Endothelial cell of umbilical vein (primary cell): ENCODE measurements around the gene BLM. TPM values are rescaled to one million over a fixed set of nuclear protein-coding genes. Genes with fewer than 3 reads are reported as not detected.

Source experiments
- BruUV-seq: library from RNA; stranded (reverse); fragments of 400-500 nt; replicated peaks from 2 replicates; lab custom pipeline; 2021; lab: Mats Ljungman, UMichigan
- CTCF ChIA-PET: fragments of 300-600, 350-600 bp; sonication (Branson Sonifier 250); formaldehyde crosslinking; loops from one replicate; lab custom pipeline; 2021; ENCODE audit warnings: antibody characterized with exemption, inconsistent platforms; lab: Charles Lee
- POLR2A ChIA-PET: fragments of 300-600, 350-600 bp; sonication (Branson Sonifier 250); formaldehyde crosslinking; loops from one replicate; lab custom pipeline; 2021; ENCODE audit warnings: antibody characterized with exemption, inconsistent platforms; lab: Charles Lee
- DNase-seq: peaks from one replicate; pipeline ENCODE4 v3.0.0-alpha.2; 2011; ENCODE audit warnings: low read depth, low spot score
- FAIRE-seq: peaks from 2 replicates; lab custom pipeline; 2011; peaks lifted over from hg19 to GRCh38; lab: Jason Lieb, UNC
- H2AFZ ChIP-seq: 2 replicates; pipeline ENCODE4 v1.6.0; 2012; ENCODE audit warnings: low read depth, low read length, control low read depth, inconsistent platforms
- H3K27ac ChIP-seq: 2 replicates; pipeline ENCODE4 v1.5.1; 2011; ENCODE audit warnings: low read depth, mild to moderate bottlenecking, control low read depth, low read length, moderate library complexity; ENCODE audit not compliant: insufficient read depth
- H3K27me3 ChIP-seq, 2 experiments: 2 replicates each; pipeline versions ENCODE4 v1.6.0 to v1.6.1; 2011; ENCODE audit warnings: low read length in 2 of 2, mixed read lengths in 1 of 2; ENCODE audit not compliant: control insufficient read depth in 2 of 2, insufficient read depth in 2 of 2
- H3K36me3 ChIP-seq, 2 experiments: 2 replicates in 1 of 2; 3 replicates in 1 of 2; pipeline ENCODE4 v1.5.1; 2011; ENCODE audit warnings: low read length in 2 of 2, mild to moderate bottlenecking in 1 of 2, moderate library complexity in 1 of 2; ENCODE audit not compliant: control insufficient read depth in 2 of 2, insufficient read depth in 2 of 2; ENCODE audit errors: extremely low read depth in 1 of 2
- H3K4me1 ChIP-seq: 3 replicates; pipeline ENCODE4 v1.5.1; 2011; ENCODE audit warnings: mild to moderate bottlenecking, low read length; ENCODE audit not compliant: control insufficient read depth, insufficient read depth; ENCODE audit errors: extremely low read depth
- H3K4me2 ChIP-seq: 2 replicates; pipeline ENCODE4 v1.6.1; 2011; ENCODE audit warnings: low read length, control low read depth, mixed read lengths; ENCODE audit not compliant: insufficient read depth
- H3K4me3 ChIP-seq, 3 experiments: fragments of 200-600 bp in 1 of 3; sonication (generic), shearing (Covaris generic) in 1 of 3; replicated peaks in 1 of 3; 2 replicates each; pipeline ENCODE4 v1.5.1; 2011 to 2016; ENCODE audit warnings: control low read depth in 3 of 3, low read length in 3 of 3, mild to moderate bottlenecking in 2 of 3, inconsistent platforms in 1 of 3, low read depth in 1 of 3, moderate library complexity in 1 of 3; ENCODE audit not compliant: insufficient read depth in 1 of 3
- H3K79me2 ChIP-seq: 2 replicates; pipeline ENCODE4 v1.6.0; 2012; ENCODE audit warnings: low read length, inconsistent platforms; ENCODE audit not compliant: control insufficient read depth, insufficient read depth
- H3K9ac ChIP-seq: replicated peaks from 2 replicates; pipeline ENCODE3; 2011; ENCODE audit warnings: low read length, control low read depth; ENCODE audit not compliant: insufficient read depth; ENCODE audit errors: extremely low read depth
- H3K9me1 ChIP-seq: replicated peaks from 3 replicates; pipeline ENCODE4 v1.6.0; 2011; ENCODE audit warnings: mild to moderate bottlenecking, low read length; ENCODE audit not compliant: control insufficient read depth, insufficient read depth; ENCODE audit errors: extremely low read depth
- H3K9me3 ChIP-seq: replicated peaks from 2 replicates; pipeline ENCODE4 v1.5.1; 2012; ENCODE audit warnings: low read length, inconsistent platforms; ENCODE audit not compliant: control insufficient read depth, insufficient read depth
- H4K20me1 ChIP-seq: replicated peaks from 2 replicates; pipeline ENCODE3; 2011; ENCODE audit warnings: mild to moderate bottlenecking, low read length; ENCODE audit not compliant: control insufficient read depth, insufficient read depth; ENCODE audit errors: extremely low read depth
- EZH2 ChIP-seq: IDR thresholded peaks from 2 replicates; pipeline ENCODE4 v1.6.1; 2012; ENCODE audit warnings: borderline replicate concordance, low read depth, mild to moderate bottlenecking, moderate library complexity, low read length, inconsistent platforms; ENCODE audit not compliant: severe bottlenecking
- FOS ChIP-seq: IDR thresholded peaks from 2 replicates; pipeline ENCODE4 v1.6.1; 2011; ENCODE audit warnings: mild to moderate bottlenecking, low read length, moderate library complexity, borderline replicate concordance; ENCODE audit not compliant: insufficient read depth
- GATA2 ChIP-seq: IDR thresholded peaks from 2 replicates; pipeline ENCODE4 v1.7.0; 2011; ENCODE audit warnings: low read depth, mild to moderate bottlenecking, moderate library complexity, mixed read lengths, low read length; ENCODE audit not compliant: insufficient read length, insufficient read depth
- JUN ChIP-seq: IDR thresholded peaks from 2 replicates; pipeline ENCODE4 v1.6.1; 2011; ENCODE audit warnings: borderline replicate concordance, low read depth; ENCODE audit not compliant: insufficient read length, insufficient read depth
- MYC ChIP-seq: IDR thresholded peaks from one replicate; pipeline ENCODE4 v1.6.1; 2011; ENCODE audit warnings: mild to moderate bottlenecking, low read depth, low read length
- POLR2A ChIP-seq: IDR thresholded peaks from 2 replicates; pipeline ENCODE4 v1.6.1; 2012; ENCODE audit warnings: low read depth, mild to moderate bottlenecking, control low read depth, low read length
- POLR2AphosphoS5 ChIP-seq: IDR thresholded peaks from 2 replicates; pipeline ENCODE4 v1.6.1; 2012; ENCODE audit warnings: low read depth, mild to moderate bottlenecking, control low read depth, low read length, moderate library complexity; ENCODE audit not compliant: insufficient read depth
- dilution Hi-C: fragments of 300-500 bp; cut with MboI; formaldehyde crosslinking; loops from one replicate; pipeline ENCODE4 v1.15.0; 2019; ENCODE audit warnings: low sequenced_read_pairs; ENCODE audit not compliant: extremely low pct_ligation_motif_present
- intact Hi-C: fragments of 100-400 bp; cut with micrococcal nuclease; formaldehyde crosslinking; loops from one replicate; pipeline ENCODE4 v1.10.0; 2022
- polyA plus RNA-seq, 4 experiments: library from polyadenylated mRNA; depleted of rRNA in 3 of 4; stranded (reverse) in 3 of 4; unstranded in 1 of 4; fragments of >200 nt; gene quantifications; 2 replicates each; pipeline versions ENCODE4 v1.2.1 to v1.2.3, GENCODE V29; 2011 to 2012; ENCODE audit warnings: missing spikeins in 1 of 4
- total RNA-seq: library from RNA; stranded (reverse); gene quantifications from 2 replicates; pipeline ENCODE4 v1.2.3, GENCODE V29; 2021
- TF ChIP-seq, protein P1 (sequence below), 2 donors: IDR thresholded peaks; 1 replicate in 1 of 2; 2 replicates in 1 of 2; pipeline ENCODE4 v1.5.1; 2011; ENCODE audit warnings: low read length in 2 of 2, mild to moderate bottlenecking in 2 of 2, moderate library complexity in 2 of 2, control low read depth in 1 of 2, inconsistent platforms in 1 of 2, low read depth in 1 of 2; ENCODE audit not compliant: insufficient read depth in 1 of 2; ENCODE audit errors: extremely low read depth in 1 of 2
- TF ChIP-seq, protein P2 (sequence below): IDR thresholded peaks from 2 replicates; pipeline ENCODE4 v1.6.1; 2011; ENCODE audit not compliant: insufficient read depth, insufficient read length

BLM gene
- total and polyA plus RNA-seq, 2 donors (not counting 3 experiments of a cell fraction or from before 2014, with no cell fraction given), result 3.8 to 17.3 TPM

GRCh38 chr15:90808517-90809235, 91.5 kb downstream of the BLM start:
- no peak overlapping the region for H3K27ac ChIP-seq
- dilution Hi-C loops, result no loop called here
- TF ChIP-seq JUN, result no peak
- TF ChIP-seq FOS, result no peak
- no peak for TF ChIP-seq POLR2A
- TF ChIP-seq, protein P1, sequence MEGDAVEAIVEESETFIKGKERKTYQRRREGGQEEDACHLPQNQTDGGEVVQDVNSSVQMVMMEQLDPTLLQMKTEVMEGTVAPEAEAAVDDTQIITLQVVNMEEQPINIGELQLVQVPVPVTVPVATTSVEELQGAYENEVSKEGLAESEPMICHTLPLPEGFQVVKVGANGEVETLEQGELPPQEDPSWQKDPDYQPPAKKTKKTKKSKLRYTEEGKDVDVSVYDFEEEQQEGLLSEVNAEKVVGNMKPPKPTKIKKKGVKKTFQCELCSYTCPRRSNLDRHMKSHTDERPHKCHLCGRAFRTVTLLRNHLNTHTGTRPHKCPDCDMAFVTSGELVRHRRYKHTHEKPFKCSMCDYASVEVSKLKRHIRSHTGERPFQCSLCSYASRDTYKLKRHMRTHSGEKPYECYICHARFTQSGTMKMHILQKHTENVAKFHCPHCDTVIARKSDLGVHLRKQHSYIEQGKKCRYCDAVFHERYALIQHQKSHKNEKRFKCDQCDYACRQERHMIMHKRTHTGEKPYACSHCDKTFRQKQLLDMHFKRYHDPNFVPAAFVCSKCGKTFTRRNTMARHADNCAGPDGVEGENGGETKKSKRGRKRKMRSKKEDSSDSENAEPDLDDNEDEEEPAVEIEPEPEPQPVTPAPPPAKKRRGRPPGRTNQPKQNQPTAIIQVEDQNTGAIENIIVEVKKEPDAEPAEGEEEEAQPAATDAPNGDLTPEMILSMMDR (IDR thresholded peaks at IDR 0.05; ENCODE audit: extremely low read depth in 1 of 2, insufficient read depth in 1 of 2, low read depth in 1 of 2, low read length in 2 of 2), result no peak
- no peak for TF ChIP-seq GATA2
- TF ChIP-seq, protein P2, sequence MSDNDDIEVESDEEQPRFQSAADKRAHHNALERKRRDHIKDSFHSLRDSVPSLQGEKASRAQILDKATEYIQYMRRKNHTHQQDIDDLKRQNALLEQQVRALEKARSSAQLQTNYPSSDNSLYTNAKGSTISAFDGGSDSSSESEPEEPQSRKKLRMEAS, result no peak
- no peak for TF ChIP-seq EZH2
- TF ChIP-seq POLR2AphosphoS5, result no peak
- TF ChIP-seq MYC, result no peak
- no peak overlapping the region for H2AFZ ChIP-seq
- no peak for DNase-seq
- no peak for FAIRE-seq
- H3K9me3 ChIP-seq, result no peaks in the 10 kb centered on the region
- no peak overlapping the region for H3K9ac ChIP-seq
- H3K4me1 ChIP-seq, result no peaks in the 10 kb centered on the region
- CTCF ChIA-PET, result no interaction called here
- no peaks in the 10 kb centered on the region for H3K27me3 ChIP-seq
- H3K36me3 ChIP-seq, result peaks cover 0 to 6% of the 10 kb centered on the region in 2 experiments
- POLR2A ChIA-PET, result no interaction called here
- no peaks in the 10 kb centered on the region for H3K9me1 ChIP-seq
- intact Hi-C loops, result no loop called here
- H4K20me1 ChIP-seq, result no peaks in the 10 kb centered on the region
- no TSS peak for BruUV-seq
- H3K79me2 ChIP-seq, result no peaks in the 10 kb centered on the region
- H3K4me2 ChIP-seq, result no peak overlapping the region
- no peak overlapping the region for H3K4me3 ChIP-seq
